IMR-90 (cell line): ENCODE results near the gene CD34. TPM values are rescaled to one million over a fixed set of nuclear protein-coding genes. Genes with fewer than 3 reads are reported as not detected.

ENCODE experiments used
- ATAC-seq: fragments of 200-7000 bp; cut with Tn5 transposase; 2 replicates; pipeline ENCODE4 v1.9.1; 2020; ENCODE audit warnings: low read depth, mild to moderate bottlenecking, moderate library complexity
- BruUV-seq: library from RNA; stranded (reverse); fragments of 400-500 nt; replicated peaks from 2 replicates; lab custom pipeline; 2021; lab: Mats Ljungman, UMichigan
- CTCF ChIA-PET: fragments of 300-600 bp; formaldehyde crosslinking; extraction: SDS; loops from one replicate; lab custom pipeline; 2021; ENCODE audit warnings: antibody characterized with exemption; lab: Yijun Ruan, JAX
- POLR2A ChIA-PET: fragments of 300-600 bp; sonication (Branson Sonifier 250); formaldehyde crosslinking; loops from one replicate; lab custom pipeline; 2022; ENCODE audit warnings: antibody characterized with exemption; ENCODE audit not compliant: unreplicated experiment; lab: Charles Lee
- DNase-seq: peaks from one replicate; pipeline ENCODE4 v3.0.0; 2013
- H2AFZ ChIP-seq: replicated peaks from 2 replicates; pipeline ENCODE3; 2013; ENCODE audit warnings: low read length, mild to moderate bottlenecking; ENCODE audit not compliant: poor library complexity
- H2AK5ac ChIP-seq: 2 replicates; pipeline ENCODE4 v1.6.1; 2013; ENCODE audit warnings: low read depth, low read length, inconsistent platforms
- H2AK9ac ChIP-seq: replicated peaks from 2 replicates; pipeline ENCODE3; 2013; ENCODE audit warnings: mild to moderate bottlenecking, low read depth, low read length, moderate library complexity; ENCODE audit not compliant: poor library complexity
- H2BK120ac ChIP-seq: 2 replicates; pipeline ENCODE4 v1.6.1; 2013; ENCODE audit warnings: low read depth, low read length, inconsistent platforms
- H2BK15ac ChIP-seq: 3 replicates; pipeline ENCODE4 v1.6.1; 2013; ENCODE audit warnings: low read depth, low read length, inconsistent platforms
- H2BK20ac ChIP-seq: 2 replicates; pipeline ENCODE4 v1.6.1; 2013; ENCODE audit warnings: low read depth, mild to moderate bottlenecking, inconsistent platforms, low read length, moderate library complexity
- H2BK5ac ChIP-seq: 2 replicates; pipeline ENCODE4 v1.6.1; 2013; ENCODE audit warnings: mild to moderate bottlenecking, low read depth, low read length, inconsistent platforms; ENCODE audit not compliant: poor library complexity, severe bottlenecking
- H3K14ac ChIP-seq: replicated peaks from 2 replicates; pipeline ENCODE4 v1.6.1; 2013; ENCODE audit warnings: low read depth, low read length, inconsistent platforms
- H3K18ac ChIP-seq: 2 replicates; pipeline ENCODE4 v1.6.1; 2013; ENCODE audit warnings: low read depth, low read length, control low read depth
- H3K23ac ChIP-seq: 2 replicates; pipeline ENCODE4 v1.6.1; 2013; ENCODE audit warnings: low read depth, low read length, inconsistent platforms
- H3K27ac ChIP-seq: 2 replicates; pipeline ENCODE4 v1.5.1; 2013; ENCODE audit warnings: mild to moderate bottlenecking, control low read depth, low read length; ENCODE audit not compliant: insufficient read depth
- H3K27me3 ChIP-seq: 2 replicates; pipeline ENCODE4 v1.6.1; 2013; ENCODE audit warnings: low read length; ENCODE audit not compliant: control insufficient read depth, insufficient read depth
- H3K36me3 ChIP-seq: 2 replicates; pipeline ENCODE4 v1.6.1; 2013; ENCODE audit warnings: low read length, mixed read lengths; ENCODE audit not compliant: control insufficient read depth, insufficient read depth
- H3K4ac ChIP-seq: 2 replicates; pipeline ENCODE4 v1.6.1; 2013; ENCODE audit warnings: low read depth, low read length, inconsistent platforms
- H3K4me1 ChIP-seq: 2 replicates; pipeline ENCODE4 v1.6.1; 2013; ENCODE audit warnings: low read length, mixed read lengths; ENCODE audit not compliant: control insufficient read depth, insufficient read depth
- H3K4me2 ChIP-seq: 2 replicates; pipeline ENCODE4 v1.6.1; 2013; ENCODE audit warnings: low read depth, mild to moderate bottlenecking, control low read depth, low read length, moderate library complexity
- H3K4me3 ChIP-seq: 2 replicates; pipeline ENCODE4 v1.5.1; 2013; ENCODE audit warnings: low read depth, mild to moderate bottlenecking, control low read depth, low read length, moderate library complexity; ENCODE audit not compliant: insufficient read depth
- H3K56ac ChIP-seq: 2 replicates; pipeline ENCODE4 v1.6.1; 2013; ENCODE audit warnings: low read length, inconsistent platforms; ENCODE audit not compliant: insufficient read depth; ENCODE audit errors: extremely low read depth
- H3K79me1 ChIP-seq, 2 experiments: 2 replicates each; pipeline ENCODE4 v1.6.1; 2013; ENCODE audit warnings: low read length in 2 of 2, inconsistent platforms in 1 of 2, low read depth in 1 of 2
- H3K9ac ChIP-seq: 2 replicates; pipeline ENCODE4 v1.6.1; 2013; ENCODE audit warnings: low read depth, low read length, control low read depth
- H3K9me1 ChIP-seq: 2 replicates; pipeline ENCODE4 v1.6.1; 2013; ENCODE audit warnings: low read length, inconsistent platforms; ENCODE audit not compliant: insufficient read depth
- H3K9me3 ChIP-seq: 2 replicates; pipeline ENCODE4 v1.6.1; 2013; ENCODE audit warnings: low read length; ENCODE audit not compliant: control insufficient read depth, insufficient read depth
- H4K20me1 ChIP-seq: 2 replicates; pipeline ENCODE4 v1.6.1; 2013; ENCODE audit warnings: low read length, inconsistent platforms; ENCODE audit not compliant: insufficient read depth
- H4K5ac ChIP-seq: 2 replicates; pipeline ENCODE4 v1.6.1; 2013; ENCODE audit warnings: mild to moderate bottlenecking, low read depth, low read length, control low read depth
- H4K8ac ChIP-seq, 2 experiments: 2 replicates each; pipeline ENCODE4 v1.6.1; 2013; ENCODE audit warnings: low read depth in 2 of 2, low read length in 2 of 2, control low read depth in 1 of 2, inconsistent platforms in 1 of 2
- H4K91ac ChIP-seq: 2 replicates; pipeline ENCODE4 v1.6.1; 2013; ENCODE audit warnings: low read depth, low read length, inconsistent platforms; ENCODE audit not compliant: insufficient read depth
- BHLHE40 ChIP-seq: fragments of 150-350 bp; IDR thresholded peaks from 2 replicates; pipeline ENCODE4 v1.6.1; 2016; ENCODE audit warnings: mild to moderate bottlenecking, low read depth, low read length
- CHD1 ChIP-seq: IDR thresholded peaks from 2 replicates; pipeline ENCODE4 v1.6.1; 2012; ENCODE audit warnings: low read depth, low read length, improper control_type of control experiment
- MAFK ChIP-seq: IDR thresholded peaks from 2 replicates; pipeline ENCODE4 v1.6.1; 2012; ENCODE audit warnings: low read depth, low read length, improper control_type of control experiment
- MXI1 ChIP-seq: IDR thresholded peaks from 2 replicates; pipeline ENCODE4 v1.6.1; 2012; ENCODE audit warnings: low read depth, mild to moderate bottlenecking, low read length, moderate library complexity, borderline replicate concordance
- NFE2L2 ChIP-seq: fragments of 150-350 bp; IDR thresholded peaks from 2 replicates; pipeline ENCODE4 v1.6.1; 2016; ENCODE audit warnings: low read depth, mild to moderate bottlenecking, low read length
- RCOR1 ChIP-seq: IDR thresholded peaks from 2 replicates; pipeline ENCODE4 v1.6.1; 2012; ENCODE audit warnings: mild to moderate bottlenecking, low read length, improper control_type of control experiment; ENCODE audit not compliant: insufficient replicate concordance
- SMC3 ChIP-seq: fragments of 150-350 bp; IDR thresholded peaks from 2 replicates; pipeline ENCODE4 v1.6.1; 2016; ENCODE audit warnings: low read depth, mild to moderate bottlenecking, antibody characterized with exemption, low read length, moderate library complexity
- WGBS, 2 experiments: methylation state at CpG; one replicate each; pipeline versions ENCODE4 v1.1.5 to v1.1.7; 2013; ENCODE audit warnings: missing lambda C conversion rate in 2 of 2; ENCODE audit not compliant: insufficient read length in 1 of 2; ENCODE audit errors: extremely low coverage in 2 of 2; 5-methylcytosine and 5-hydroxymethylcytosine counted together
- dilution Hi-C: fragments of 300-500 bp; cut with HindIII; formaldehyde crosslinking; loops from one replicate; pipeline ENCODE4 v1.14.3; 2018; ENCODE audit warnings: low sequenced_read_pairs; ENCODE audit not compliant: unreplicated experiment
- in situ Hi-C: fragments of 300-500 bp; cut with MboI; formaldehyde crosslinking; loops from 3 replicates; pipeline ENCODE4 v1.14.3; 2019; ENCODE audit warnings: low sequenced_read_pairs, inconsistent platforms, mixed read lengths
- intact Hi-C: fragments of 100-400 bp; cut with micrococcal nuclease; formaldehyde crosslinking; loops from 2 replicates; pipeline ENCODE4 v1.10.0; 2022
- polyA plus RNA-seq, 3 experiments: library from polyadenylated mRNA; depleted of rRNA; stranded (reverse); fragments of >200 nt; gene quantifications; 2 replicates each; pipeline ENCODE4 v1.2.3, GENCODE V29; 2012; ENCODE audit warnings: low replicate concordance in 1 of 3
- total RNA-seq: library from RNA; depleted of rRNA; stranded (reverse); fragments of >200 nt; gene quantifications from 2 replicates; pipeline ENCODE4 v1.2.3, GENCODE V29; 2012

CD34 gene
- total and polyA plus RNA-seq, 2 of the 4 experiments (the other 2 are of a cell fraction) = 0.14 TPM; not detected in 1

GRCh38 chr1:207837673-207838072, 73.3 kb downstream of the CD34 start:
- BruUV-seq = no TSS peak
- H3K14ac ChIP-seq = no peak overlapping the region
- no peak overlapping the region for H3K18ac ChIP-seq
- no peaks in the 10 kb centered on the region for H3K9me3 ChIP-seq
- no peak overlapping the region for H3K4me3 ChIP-seq
- H3K79me1 ChIP-seq = peaks cover 3 to 17% of the 10 kb centered on the region in 2 experiments; a peak in 2 of 4 replicates
- no peak overlapping the region for H3K27ac ChIP-seq
- H3K4me1 ChIP-seq = no peaks in the 10 kb centered on the region; the same call in 1 of the 2 replicates
- H2AFZ ChIP-seq = no peak overlapping the region
- no peak overlapping the region for H4K5ac ChIP-seq
- no peak for ATAC-seq
- H2BK5ac ChIP-seq = no peak overlapping the region
- TF ChIP-seq MXI1 (no peak), CHD1 (no peak), SMC3 (no peak), MAFK (no peak), RCOR1 (no peak), NFE2L2 (no peak), BHLHE40 (no peak)
- H3K27me3 ChIP-seq = no peaks in the 10 kb centered on the region
- no peak overlapping the region for H2AK9ac ChIP-seq
- H3K23ac ChIP-seq = no peak overlapping the region
- no peak overlapping the region for H2BK15ac ChIP-seq
- no peak overlapping the region for H3K9ac ChIP-seq
- dilution Hi-C loops = no loop called here
- H3K4me2 ChIP-seq = no peak overlapping the region
- WGBS, 2 experiments = no CpG with 5 or more reads among the region's 4 CpGs
- POLR2A ChIA-PET = interaction anchor here (0.7 kb wide), 1 partner anchor 12 kb away, joined by 5 read pairs; no protein-coding TSS in a partner anchor
- intact Hi-C loops = no loop called here
- no peak overlapping the region for H3K56ac ChIP-seq
- no peaks in the 10 kb centered on the region for H4K20me1 ChIP-seq
- H2BK120ac ChIP-seq = no peak overlapping the region
- in situ Hi-C loops = no loop called here
- CTCF ChIA-PET = interaction anchor here (0.9 kb wide), 1 partner anchor 10 kb away, joined by 6 read pairs; no protein-coding TSS in a partner anchor
- H3K9me1 ChIP-seq = peaks cover 4% of the 10 kb centered on the region
- H3K36me3 ChIP-seq = no peaks in the 10 kb centered on the region
- H2AK5ac ChIP-seq = no peak overlapping the region
- DNase-seq = no peak
- no peak overlapping the region for H4K91ac ChIP-seq
- H4K8ac ChIP-seq = no peak overlapping the region
- no peak overlapping the region for H2BK20ac ChIP-seq
- H3K4ac ChIP-seq = no peak overlapping the region
